Fibroblast of peridontal ligament (primary cell): Measurements from ENCODE around the gene RAB17.

Source experiments
- DNase-seq: peaks from one replicate; pipeline ENCODE4 v3.0.0-alpha.2; 2010; ENCODE audit errors: extremely low read depth

The RAB17 gene

GRCh38 chr2:237577956-237578870 is 12.3 kb downstream of the RAB17 start:
- no peak for DNase-seq

- DNase-seq = no peak
Measured at GRCh38 chr2:237577458-237577857, 13.1 kb downstream of the RAB17 start.

- no peak for DNase-seq
Measured at GRCh38 chr2:237576974-237577373, 13.6 kb downstream of the RAB17 start.

GRCh38 chr2:237575869-237576862 is 14.4 kb downstream of the RAB17 start:
- no peak for DNase-seq

GRCh38 chr2:237574894-237575868 is 15.4 kb downstream of the RAB17 start:
- DNase-seq = no peak

- no peak for DNase-seq
Measured at GRCh38 chr2:237574467-237574866, 16.1 kb downstream of the RAB17 start.

- no peak for DNase-seq
Measured at GRCh38 chr2:237573721-237574415, 16.7 kb downstream of the RAB17 start.

GRCh38 chr2:237572742-237573101 is 17.8 kb downstream of the RAB17 start:
- DNase-seq = no peak

GRCh38 chr2:237572021-237572741 is 18.4 kb downstream of the RAB17 start:
- DNase-seq = peak; percentile 92

GRCh38 chr2:237571551-237571950 is 19.0 kb downstream of the RAB17 start:
- no peak for DNase-seq

GRCh38 chr2:237570776-237571335 is 19.7 kb downstream of the RAB17 start:
- DNase-seq = no peak

- DNase-seq = no peak
Measured at GRCh38 chr2:237569896-237570295, 20.6 kb downstream of the RAB17 start.

GRCh38 chr2:237569041-237569440 is 21.5 kb downstream of the RAB17 start:
- DNase-seq = no peak

GRCh38 chr2:237568121-237568660 is 22.3 kb downstream of the RAB17 start:
- DNase-seq = no peak

GRCh38 chr2:237567276-237568029 is 23.1 kb downstream of the RAB17 start:
- no peak for DNase-seq

GRCh38 chr2:237566401-237567235 is 23.9 kb downstream of the RAB17 start, which contains the start of gene PRLH:
TSS of gene PRLH (plus strand) at chr2:237566574. CDS start at chr2:237566574, 0 bp downstream.
- DNase-seq = no peak

GRCh38 chr2:237565974-237566373 is 24.6 kb downstream of the RAB17 start:
- no peak for DNase-seq
